K562 (cell line): ENCODE results near the gene ACO2. TPM values are rescaled to one million over a fixed set of nuclear protein-coding genes. Genes with fewer than 3 reads are reported as not detected.
A peak's percentile ranks its signal among the peaks of the same experiment; 100 is the strongest.

ENCODE experiments used
- ATF2 ChIP-seq: sonication (generic); formaldehyde crosslinking; IDR thresholded peaks from 2 replicates; pipeline ENCODE4 v1.8.1; 2022; ENCODE audit warnings: missing genetic modification reagents
- ATF3 ChIP-seq, 2 experiments: fragments of 450-650 bp in 1 of 2; sonication (generic) in 1 of 2; formaldehyde crosslinking in 1 of 2; IDR thresholded peaks in 1 of 2; conservative IDR thresholded peaks in 1 of 2; 2 replicates each; pipeline versions ENCODE4 v1.6.1 to v1.8.1; 2016 to 2023; ENCODE audit warnings: mild to moderate bottlenecking in 2 of 2, moderate library complexity in 2 of 2, inconsistent platforms in 1 of 2, missing genetic modification reagents in 1 of 2
- BHLHE40 ChIP-seq: IDR thresholded peaks from 2 replicates; pipeline ENCODE4 v1.6.1; 2011; ENCODE audit warnings: low read length, improper control_type of control experiment
- CBFB ChIP-seq: sonication (generic); formaldehyde crosslinking; IDR thresholded peaks from 2 replicates; pipeline ENCODE4 v1.4.0; 2020; ENCODE audit warnings: mild to moderate bottlenecking, missing genetic modification reagents
- CEBPG ChIP-seq, 3 experiments: fragments of 200-800 bp in 1 of 3; sonication (Bioruptor generic) in 1 of 3; sonication (generic) in 1 of 3; formaldehyde crosslinking in 1 of 3; IDR thresholded peaks in 2 of 3; conservative IDR thresholded peaks in 1 of 3; 2 replicates each; pipeline versions ENCODE4 v1.6.1 to v1.8.0; 2016 to 2022; ENCODE audit warnings: missing compliant biosample characterization in 2 of 3, missing genetic modification characterization in 2 of 3, mild to moderate bottlenecking in 1 of 3, missing genetic modification reagents in 1 of 3
- CGGBP1 ChIP-seq: fragments of 250-450 bp; sonication (Bioruptor Pico); IDR thresholded peaks from 2 replicates; pipeline ENCODE4 v1.9.0; 2021; ENCODE audit warnings: mild to moderate bottlenecking
- ESRRA ChIP-seq: fragments of 450-650 bp; IDR thresholded peaks from 2 replicates; pipeline ENCODE4 v1.6.1; 2014; ENCODE audit warnings: low read depth, mild to moderate bottlenecking, moderate library complexity, borderline replicate concordance
- HMGN3 ChIP-seq: IDR thresholded peaks from 2 replicates; pipeline ENCODE4 v1.6.1; 2011; ENCODE audit warnings: borderline replicate concordance, low read depth, mild to moderate bottlenecking, mixed read lengths, low read length; ENCODE audit not compliant: insufficient read length; ENCODE audit errors: extremely low read depth
- IRF2 ChIP-seq: sonication (generic); formaldehyde crosslinking; IDR thresholded peaks from 2 replicates; pipeline ENCODE4 v1.8.1; 2022; ENCODE audit warnings: mild to moderate bottlenecking, missing genetic modification reagents
- KAT7 ChIP-seq: sonication (generic); formaldehyde crosslinking; IDR thresholded peaks from 2 replicates; pipeline ENCODE4 v1.8.0; 2022; ENCODE audit warnings: missing genetic modification reagents, mild to moderate bottlenecking, borderline replicate concordance
- KLF6 ChIP-seq: fragments of 250-450 bp; sonication (Bioruptor Pico); IDR thresholded peaks from 2 replicates; pipeline ENCODE4 v1.4.0; 2020; ENCODE audit warnings: mild to moderate bottlenecking, moderate library complexity, borderline replicate concordance
- MAX ChIP-seq: sonication (generic); formaldehyde crosslinking; IDR thresholded peaks from 2 replicates; pipeline ENCODE4 v1.9.0; 2022; ENCODE audit warnings: mild to moderate bottlenecking, missing genetic modification reagents
- NR2F6 ChIP-seq: fragments of 450-650 bp; formaldehyde crosslinking; IDR thresholded peaks from 2 replicates; pipeline ENCODE4 v1.4.0; 2020; ENCODE audit warnings: mild to moderate bottlenecking
- PHF8 ChIP-seq: fragments of 200-600 bp; sonication (generic); IDR thresholded peaks from 2 replicates; pipeline ENCODE4 v1.6.1; 2012; ENCODE audit warnings: mixed run types, mild to moderate bottlenecking, inconsistent platforms, low read length, moderate library complexity, borderline replicate concordance
- POLR2G ChIP-seq: fragments of 200-400 bp; formaldehyde crosslinking; IDR thresholded peaks from 2 replicates; pipeline ENCODE4 v1.6.1; 2017; ENCODE audit warnings: low read depth, mild to moderate bottlenecking, antibody characterized with exemption, low read length, moderate library complexity
- SAFB2 ChIP-seq: fragments of 200-400 bp; formaldehyde crosslinking; IDR thresholded peaks from 2 replicates; pipeline ENCODE4 v1.6.1; 2018; ENCODE audit warnings: borderline replicate concordance, low read length, low read depth, moderate library complexity; ENCODE audit not compliant: severe bottlenecking
- ZNF24 ChIP-seq: fragments of 450-650 bp; IDR thresholded peaks from 2 replicates; pipeline ENCODE4 v1.6.1; 2016
- ZNF277 ChIP-seq: fragments of 250-450 bp; sonication (Bioruptor Pico); IDR thresholded peaks from 2 replicates; pipeline ENCODE4 v1.8.0; 2022; ENCODE audit warnings: inconsistent platforms, mild to moderate bottlenecking, moderate library complexity, borderline replicate concordance
- ZNF778 ChIP-seq: fragments of 450-650 bp; formaldehyde crosslinking; IDR thresholded peaks from 2 replicates; pipeline ENCODE4 v1.4.0; 2020; ENCODE audit warnings: mild to moderate bottlenecking, moderate library complexity
- ZNF830 ChIP-seq: fragments of 250-450 bp; sonication (Bioruptor Pico); IDR thresholded peaks from 2 replicates; pipeline ENCODE4 v1.5.0; 2021; ENCODE audit warnings: mild to moderate bottlenecking
- ZSCAN29 ChIP-seq: fragments of 450-650 bp; IDR thresholded peaks from 2 replicates; pipeline ENCODE4 v1.6.1; 2017
- polyA plus RNA-seq, 8 experiments: library from polyadenylated mRNA; depleted of rRNA in 4 of 8; stranded (reverse) in 5 of 8; unstranded in 3 of 8; fragments of >200 nt; fragmentation: Nextera tagmentation in 2 of 8; fragmentation: Illumina TruSeq in 1 of 8; extraction: Ambion mirVana in 2 of 8; extraction: Trizol in 1 of 8; gene quantifications; 2 replicates each; pipeline versions ENCODE4 v1.2.1 to v1.2.3, GENCODE V29; 2011 to 2014; ENCODE audit warnings: inconsistent platforms in 1 of 8, missing spikeins in 1 of 8
- total RNA-seq, 7 experiments: library from RNA; depleted of rRNA in 6 of 7; stranded (reverse); fragments of >200 nt in 6 of 7; fragmentation: Illumina TruSeq in 2 of 7; extraction: Trizol in 2 of 7; gene quantifications; 2 replicates each; pipeline versions ENCODE4 v1.2.1 to v1.2.3, GENCODE V29; 2011 to 2021; ENCODE audit warnings: low replicate concordance in 1 of 7

The ACO2 gene
- total and polyA plus RNA-seq, 9 of the 15 experiments (the other 6 are each of a cell fraction or from before 2014, with no cell fraction given): 16.2 to 119 (median 43.2) TPM

- TF ChIP-seq ATF3 (IDR thresholded peaks at IDR 0.05) (peak; percentile 42; the same call in 1 of the 2 replicates), ATF3 (CRISPR knock-in tag; conservative IDR thresholded peaks at IDR 0.05) (0 out of 2 replicates have a peak, but pooled peaks have one; percentile 59), CEBPG (CRISPR knock-in tag; IDR thresholded peaks at IDR 0.05) (0 out of 2 replicates have a peak, but pooled peaks have one; percentile 41), CEBPG (tag; conservative IDR thresholded peaks at IDR 0.05 in 1 of 2, IDR thresholded peaks at IDR 0.05 in 1 of 2) (no peak), ESRRA (no peak), POLR2G (peak; percentile 82), KAT7 (CRISPR knock-in tag) (no peak; the same call in 1 of the 2 replicates), NR2F6 (CRISPR knock-in tag) (no peak), ZSCAN29 (no peak), CGGBP1 (no peak), ZNF778 (CRISPR knock-in tag) (no peak), PHF8 (peak; percentile 61; the same call in 1 of the 2 replicates), HMGN3 (no peak), IRF2 (CRISPR knock-in tag) (no peak), MAX (CRISPR knock-in tag) (no peak; the same call in none of the 2 replicates), CBFB (CRISPR knock-in tag) (no peak), ZNF830 (CRISPR knock-in tag) (no peak), ZNF24 (no peak), SAFB2 (no peak), BHLHE40 (peak; percentile 97), ZNF277 (no peak), KLF6 (CRISPR knock-in tag) (no peak), ATF2 (CRISPR knock-in tag) (no peak)
These were observed at the start of gene ACO2, which contains the start of gene PHF5A (continued) for GRCh38 chr22:41468381-41469217.
